IMR-90 (cell line): ENCODE results near the gene SHCBP1L. TPM values are rescaled to one million over a fixed set of nuclear protein-coding genes. Genes with fewer than 3 reads are reported as not detected.

Experiments used
- ATAC-seq: fragments of 200-7000 bp; cut with Tn5 transposase; 2 replicates; pipeline ENCODE4 v1.9.1; 2020; ENCODE audit warnings: low read depth, mild to moderate bottlenecking, moderate library complexity
- BruUV-seq: library from RNA; stranded (reverse); fragments of 400-500 nt; replicated peaks from 2 replicates; lab custom pipeline; 2021; lab: Mats Ljungman, UMichigan
- CTCF ChIA-PET: fragments of 300-600 bp; formaldehyde crosslinking; extraction: SDS; loops from one replicate; lab custom pipeline; 2021; ENCODE audit warnings: antibody characterized with exemption; lab: Yijun Ruan, JAX
- POLR2A ChIA-PET: fragments of 300-600 bp; sonication (Branson Sonifier 250); formaldehyde crosslinking; loops from one replicate; lab custom pipeline; 2022; ENCODE audit warnings: antibody characterized with exemption; ENCODE audit not compliant: unreplicated experiment; lab: Charles Lee
- DNase-seq: peaks from one replicate; pipeline ENCODE4 v3.0.0; 2013
- H2AFZ ChIP-seq: replicated peaks from 2 replicates; pipeline ENCODE3; 2013; ENCODE audit warnings: low read length, mild to moderate bottlenecking; ENCODE audit not compliant: poor library complexity
- H2AK5ac ChIP-seq: 2 replicates; pipeline ENCODE4 v1.6.1; 2013; ENCODE audit warnings: low read depth, low read length, inconsistent platforms
- H2AK9ac ChIP-seq: replicated peaks from 2 replicates; pipeline ENCODE3; 2013; ENCODE audit warnings: mild to moderate bottlenecking, low read depth, low read length, moderate library complexity; ENCODE audit not compliant: poor library complexity
- H2BK120ac ChIP-seq: 2 replicates; pipeline ENCODE4 v1.6.1; 2013; ENCODE audit warnings: low read depth, low read length, inconsistent platforms
- H2BK15ac ChIP-seq: 3 replicates; pipeline ENCODE4 v1.6.1; 2013; ENCODE audit warnings: low read depth, low read length, inconsistent platforms
- H2BK20ac ChIP-seq: 2 replicates; pipeline ENCODE4 v1.6.1; 2013; ENCODE audit warnings: low read depth, mild to moderate bottlenecking, inconsistent platforms, low read length, moderate library complexity
- H2BK5ac ChIP-seq: 2 replicates; pipeline ENCODE4 v1.6.1; 2013; ENCODE audit warnings: mild to moderate bottlenecking, low read depth, low read length, inconsistent platforms; ENCODE audit not compliant: poor library complexity, severe bottlenecking
- H3K14ac ChIP-seq: replicated peaks from 2 replicates; pipeline ENCODE4 v1.6.1; 2013; ENCODE audit warnings: low read depth, low read length, inconsistent platforms
- H3K18ac ChIP-seq: 2 replicates; pipeline ENCODE4 v1.6.1; 2013; ENCODE audit warnings: low read depth, low read length, control low read depth
- H3K23ac ChIP-seq: 2 replicates; pipeline ENCODE4 v1.6.1; 2013; ENCODE audit warnings: low read depth, low read length, inconsistent platforms
- H3K27ac ChIP-seq: 2 replicates; pipeline ENCODE4 v1.5.1; 2013; ENCODE audit warnings: mild to moderate bottlenecking, control low read depth, low read length; ENCODE audit not compliant: insufficient read depth
- H3K27me3 ChIP-seq: 2 replicates; pipeline ENCODE4 v1.6.1; 2013; ENCODE audit warnings: low read length; ENCODE audit not compliant: control insufficient read depth, insufficient read depth
- H3K36me3 ChIP-seq: 2 replicates; pipeline ENCODE4 v1.6.1; 2013; ENCODE audit warnings: low read length, mixed read lengths; ENCODE audit not compliant: control insufficient read depth, insufficient read depth
- H3K4ac ChIP-seq: 2 replicates; pipeline ENCODE4 v1.6.1; 2013; ENCODE audit warnings: low read depth, low read length, inconsistent platforms
- H3K4me1 ChIP-seq: 2 replicates; pipeline ENCODE4 v1.6.1; 2013; ENCODE audit warnings: low read length, mixed read lengths; ENCODE audit not compliant: control insufficient read depth, insufficient read depth
- H3K4me2 ChIP-seq: 2 replicates; pipeline ENCODE4 v1.6.1; 2013; ENCODE audit warnings: low read depth, mild to moderate bottlenecking, control low read depth, low read length, moderate library complexity
- H3K4me3 ChIP-seq: 2 replicates; pipeline ENCODE4 v1.5.1; 2013; ENCODE audit warnings: low read depth, mild to moderate bottlenecking, control low read depth, low read length, moderate library complexity; ENCODE audit not compliant: insufficient read depth
- H3K56ac ChIP-seq: 2 replicates; pipeline ENCODE4 v1.6.1; 2013; ENCODE audit warnings: low read length, inconsistent platforms; ENCODE audit not compliant: insufficient read depth; ENCODE audit errors: extremely low read depth
- H3K79me1 ChIP-seq, 2 experiments: 2 replicates each; pipeline ENCODE4 v1.6.1; 2013; ENCODE audit warnings: low read length in 2 of 2, inconsistent platforms in 1 of 2, low read depth in 1 of 2
- H3K9ac ChIP-seq: 2 replicates; pipeline ENCODE4 v1.6.1; 2013; ENCODE audit warnings: low read depth, low read length, control low read depth
- H3K9me1 ChIP-seq: 2 replicates; pipeline ENCODE4 v1.6.1; 2013; ENCODE audit warnings: low read length, inconsistent platforms; ENCODE audit not compliant: insufficient read depth
- H3K9me3 ChIP-seq: 2 replicates; pipeline ENCODE4 v1.6.1; 2013; ENCODE audit warnings: low read length; ENCODE audit not compliant: control insufficient read depth, insufficient read depth
- H4K20me1 ChIP-seq: 2 replicates; pipeline ENCODE4 v1.6.1; 2013; ENCODE audit warnings: low read length, inconsistent platforms; ENCODE audit not compliant: insufficient read depth
- H4K5ac ChIP-seq: 2 replicates; pipeline ENCODE4 v1.6.1; 2013; ENCODE audit warnings: mild to moderate bottlenecking, low read depth, low read length, control low read depth
- H4K8ac ChIP-seq, 2 experiments: 2 replicates each; pipeline ENCODE4 v1.6.1; 2013; ENCODE audit warnings: low read depth in 2 of 2, low read length in 2 of 2, control low read depth in 1 of 2, inconsistent platforms in 1 of 2
- H4K91ac ChIP-seq: 2 replicates; pipeline ENCODE4 v1.6.1; 2013; ENCODE audit warnings: low read depth, low read length, inconsistent platforms; ENCODE audit not compliant: insufficient read depth
- BHLHE40 ChIP-seq: fragments of 150-350 bp; IDR thresholded peaks from 2 replicates; pipeline ENCODE4 v1.6.1; 2016; ENCODE audit warnings: mild to moderate bottlenecking, low read depth, low read length
- CEBPB ChIP-seq: IDR thresholded peaks from 2 replicates; pipeline ENCODE4 v1.6.1; 2012; ENCODE audit warnings: low read depth, low read length, improper control_type of control experiment
- CHD1 ChIP-seq: IDR thresholded peaks from 2 replicates; pipeline ENCODE4 v1.6.1; 2012; ENCODE audit warnings: low read depth, low read length, improper control_type of control experiment
- ELK1 ChIP-seq: fragments of 150-350 bp; IDR thresholded peaks from 2 replicates; pipeline ENCODE4 v1.6.1; 2016; ENCODE audit warnings: low read depth, mild to moderate bottlenecking, low read length, moderate library complexity, borderline replicate concordance
- FOS ChIP-seq: fragments of 150-350 bp; IDR thresholded peaks from 2 replicates; pipeline ENCODE4 v1.6.1; 2016; ENCODE audit warnings: low read depth, low read length
- MAFK ChIP-seq: IDR thresholded peaks from 2 replicates; pipeline ENCODE4 v1.6.1; 2012; ENCODE audit warnings: low read depth, low read length, improper control_type of control experiment
- MAZ ChIP-seq: IDR thresholded peaks from 2 replicates; pipeline ENCODE4 v1.6.1; 2012; ENCODE audit warnings: low read depth, mild to moderate bottlenecking, low read length, improper control_type of control experiment, moderate library complexity, borderline replicate concordance
- MXI1 ChIP-seq: IDR thresholded peaks from 2 replicates; pipeline ENCODE4 v1.6.1; 2012; ENCODE audit warnings: low read depth, mild to moderate bottlenecking, low read length, moderate library complexity, borderline replicate concordance
- NFE2L2 ChIP-seq: fragments of 150-350 bp; IDR thresholded peaks from 2 replicates; pipeline ENCODE4 v1.6.1; 2016; ENCODE audit warnings: low read depth, mild to moderate bottlenecking, low read length
- POLR2A ChIP-seq: IDR thresholded peaks from 2 replicates; pipeline ENCODE4 v1.6.1; 2012; ENCODE audit warnings: mild to moderate bottlenecking, low read depth, low read length
- RAD21 ChIP-seq: IDR thresholded peaks from 2 replicates; pipeline ENCODE4 v1.6.1; 2012; ENCODE audit warnings: low read length, improper control_type of control experiment
- RCOR1 ChIP-seq: IDR thresholded peaks from 2 replicates; pipeline ENCODE4 v1.6.1; 2012; ENCODE audit warnings: mild to moderate bottlenecking, low read length, improper control_type of control experiment; ENCODE audit not compliant: insufficient replicate concordance
- RFX5 ChIP-seq: IDR thresholded peaks from 2 replicates; pipeline ENCODE4 v1.8.0; 2012; ENCODE audit warnings: low read depth, mild to moderate bottlenecking, low read length, moderate library complexity
- SMC3 ChIP-seq: fragments of 150-350 bp; IDR thresholded peaks from 2 replicates; pipeline ENCODE4 v1.6.1; 2016; ENCODE audit warnings: low read depth, mild to moderate bottlenecking, antibody characterized with exemption, low read length, moderate library complexity
- USF2 ChIP-seq: fragments of 150-350 bp; IDR thresholded peaks from 2 replicates; pipeline ENCODE4 v1.6.1; 2017; ENCODE audit warnings: mild to moderate bottlenecking, antibody characterized with exemption, low read length, low read depth
- WGBS, 2 experiments: methylation state at CpG; one replicate each; pipeline versions ENCODE4 v1.1.5 to v1.1.7; 2013; ENCODE audit warnings: missing lambda C conversion rate in 2 of 2; ENCODE audit not compliant: insufficient read length in 1 of 2; ENCODE audit errors: extremely low coverage in 2 of 2; 5-methylcytosine and 5-hydroxymethylcytosine counted together
- dilution Hi-C: fragments of 300-500 bp; cut with HindIII; formaldehyde crosslinking; loops from one replicate; pipeline ENCODE4 v1.14.3; 2018; ENCODE audit warnings: low sequenced_read_pairs; ENCODE audit not compliant: unreplicated experiment
- in situ Hi-C: fragments of 300-500 bp; cut with MboI; formaldehyde crosslinking; loops from 3 replicates; pipeline ENCODE4 v1.14.3; 2019; ENCODE audit warnings: low sequenced_read_pairs, inconsistent platforms, mixed read lengths
- intact Hi-C: fragments of 100-400 bp; cut with micrococcal nuclease; formaldehyde crosslinking; loops from 2 replicates; pipeline ENCODE4 v1.10.0; 2022
- polyA plus RNA-seq, 3 experiments: library from polyadenylated mRNA; depleted of rRNA; stranded (reverse); fragments of >200 nt; gene quantifications; 2 replicates each; pipeline ENCODE4 v1.2.3, GENCODE V29; 2012; ENCODE audit warnings: low replicate concordance in 1 of 3
- total RNA-seq: library from RNA; depleted of rRNA; stranded (reverse); fragments of >200 nt; gene quantifications from 2 replicates; pipeline ENCODE4 v1.2.3, GENCODE V29; 2012
- TF ChIP-seq, protein P1 (sequence below): conservative IDR thresholded peaks from 2 replicates; pipeline ENCODE4 v1.5.1; 2012; ENCODE audit warnings: mild to moderate bottlenecking, low read depth, low read length, improper control_type of control experiment

Gene SHCBP1L
- total and polyA plus RNA-seq, 2 of the 4 experiments (the other 2 are of a cell fraction) = not detected

- Histone ChIP-seq H4K91ac (no peak overlapping the region), H3K9me1 (peaks cover 3% of the 10 kb centered on the region; the same call in 1 of the 2 replicates), H3K23ac (no peak overlapping the region), H4K5ac (no peak overlapping the region), H3K9me3 (no peaks in the 10 kb centered on the region), H3K14ac (no peak overlapping the region), H2BK20ac (no peak overlapping the region), H3K18ac (no peak overlapping the region), H3K27me3 (no peaks in the 10 kb centered on the region), H3K56ac (no peak overlapping the region), H3K4me3 (no peak overlapping the region), H3K27ac (no peak overlapping the region), H3K9ac (no peak overlapping the region), H3K4ac (no peak overlapping the region), H3K79me1 (no peaks in the 10 kb centered on the region), H2BK120ac (no peak overlapping the region), H4K20me1 (no peaks in the 10 kb centered on the region), H2AK9ac (no peak overlapping the region), H2AFZ (no peak overlapping the region), H3K4me2 (no peak overlapping the region), H4K8ac (no peak overlapping the region), H2BK5ac (no peak overlapping the region), H2BK15ac (no peak overlapping the region), H2AK5ac (no peak overlapping the region), H3K36me3 (no peaks in the 10 kb centered on the region), H3K4me1 (peaks cover 7% of the 10 kb centered on the region)
- ChIA-PET POLR2A (no interaction called here), CTCF (no interaction called here)
- dilution Hi-C loops = no loop called here
- ATAC-seq (no peak), DNase-seq (no peak)
- BruUV-seq = no TSS peak
- no CpG with 5 or more reads among the region's 1 CpG for WGBS, 2 experiments
- TF ChIP-seq ELK1 = no peak
- TF ChIP-seq USF2 = no peak
- TF ChIP-seq, protein P1, sequence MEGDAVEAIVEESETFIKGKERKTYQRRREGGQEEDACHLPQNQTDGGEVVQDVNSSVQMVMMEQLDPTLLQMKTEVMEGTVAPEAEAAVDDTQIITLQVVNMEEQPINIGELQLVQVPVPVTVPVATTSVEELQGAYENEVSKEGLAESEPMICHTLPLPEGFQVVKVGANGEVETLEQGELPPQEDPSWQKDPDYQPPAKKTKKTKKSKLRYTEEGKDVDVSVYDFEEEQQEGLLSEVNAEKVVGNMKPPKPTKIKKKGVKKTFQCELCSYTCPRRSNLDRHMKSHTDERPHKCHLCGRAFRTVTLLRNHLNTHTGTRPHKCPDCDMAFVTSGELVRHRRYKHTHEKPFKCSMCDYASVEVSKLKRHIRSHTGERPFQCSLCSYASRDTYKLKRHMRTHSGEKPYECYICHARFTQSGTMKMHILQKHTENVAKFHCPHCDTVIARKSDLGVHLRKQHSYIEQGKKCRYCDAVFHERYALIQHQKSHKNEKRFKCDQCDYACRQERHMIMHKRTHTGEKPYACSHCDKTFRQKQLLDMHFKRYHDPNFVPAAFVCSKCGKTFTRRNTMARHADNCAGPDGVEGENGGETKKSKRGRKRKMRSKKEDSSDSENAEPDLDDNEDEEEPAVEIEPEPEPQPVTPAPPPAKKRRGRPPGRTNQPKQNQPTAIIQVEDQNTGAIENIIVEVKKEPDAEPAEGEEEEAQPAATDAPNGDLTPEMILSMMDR = no peak
- no peak for TF ChIP-seq POLR2A
- no peak for TF ChIP-seq MAZ
- TF ChIP-seq MAFK = no peak
- TF ChIP-seq MXI1 = no peak
- TF ChIP-seq RCOR1 = no peak
- TF ChIP-seq CHD1 = no peak
- TF ChIP-seq RAD21 = no peak
- TF ChIP-seq NFE2L2 = no peak
- no peak for TF ChIP-seq RFX5
- no peak for TF ChIP-seq BHLHE40
- no peak for TF ChIP-seq SMC3
- TF ChIP-seq FOS = no peak
- no peak for TF ChIP-seq CEBPB
- in situ Hi-C loops = no loop called here
- intact Hi-C loops = no loop called here
These were observed 32.9 kb upstream of the SHCBP1L start for GRCh38 chr1:182985876-182986275.
